Activated naive CD4-positive, alpha-beta T cell (primary cell): ENCODE measurements around the gene ADGRG2.
"Not testable (repeated sequence)": the region's sequence is repeated elsewhere in the genome, so short reads cannot be mapped to it uniquely, and the experiment has no call there.

ENCODE experiments used
- DNase-seq, 4 experiments: peaks; one replicate each; lab custom pipeline; 2025; lab: John Stamatoyannopoulos, UW

Gene ADGRG2

GRCh38 chrX:19003756-19004155 lies 118.5 kb downstream of the ADGRG2 start:
- DNase-seq, result no peak

GRCh38 chrX:18998653-18999052 lies 123.6 kb downstream of the ADGRG2 start:
- DNase-seq, result no peak

DNA sequence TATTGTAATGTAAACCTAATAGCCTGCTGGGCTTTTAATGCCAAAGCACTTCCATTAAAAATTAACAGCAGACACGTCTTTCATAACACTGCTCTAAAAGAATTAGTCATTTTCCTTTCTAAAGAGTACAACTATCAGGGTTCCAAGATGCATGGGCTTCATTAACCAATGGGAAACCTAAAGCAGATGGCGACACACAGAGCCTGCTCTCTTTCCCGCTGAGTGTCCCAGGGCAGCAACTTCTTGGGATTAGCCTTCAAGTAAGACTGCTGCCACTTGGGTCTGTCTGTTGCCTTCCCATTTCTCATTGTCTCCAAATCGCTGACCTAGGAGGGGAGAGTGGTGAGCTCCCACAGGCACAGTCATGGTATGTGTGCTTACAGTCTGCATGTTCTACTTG lies 124.4 kb downstream of the ADGRG2 start:
- DNase-seq, result no peak

GRCh38 chrX:18996536-18996935 lies 125.7 kb downstream of the ADGRG2 start:
- no peak for DNase-seq

GRCh38 chrX:18995221-18995620 lies 127.0 kb downstream of the ADGRG2 start:
- DNase-seq, result no peak

DNA sequence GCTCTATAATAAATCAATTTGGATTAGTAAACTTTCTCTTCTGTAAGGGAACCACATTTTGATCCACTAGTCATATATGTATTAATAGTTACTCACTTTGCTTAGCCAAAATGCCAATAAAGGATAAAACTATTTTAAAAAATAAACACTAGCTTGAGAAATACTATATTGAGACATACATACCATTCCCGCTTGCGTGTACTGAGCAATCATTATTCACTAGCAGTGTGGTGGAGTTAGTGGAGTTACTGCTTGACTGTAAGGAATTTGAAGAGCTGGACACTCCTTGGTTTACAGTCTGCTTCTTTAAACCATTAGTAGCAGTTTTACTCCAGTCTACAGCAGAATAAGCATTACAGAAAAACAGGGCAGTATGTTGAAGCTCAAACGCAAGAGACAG lies 127.6 kb downstream of the ADGRG2 start:
- no peak for DNase-seq

DNA sequence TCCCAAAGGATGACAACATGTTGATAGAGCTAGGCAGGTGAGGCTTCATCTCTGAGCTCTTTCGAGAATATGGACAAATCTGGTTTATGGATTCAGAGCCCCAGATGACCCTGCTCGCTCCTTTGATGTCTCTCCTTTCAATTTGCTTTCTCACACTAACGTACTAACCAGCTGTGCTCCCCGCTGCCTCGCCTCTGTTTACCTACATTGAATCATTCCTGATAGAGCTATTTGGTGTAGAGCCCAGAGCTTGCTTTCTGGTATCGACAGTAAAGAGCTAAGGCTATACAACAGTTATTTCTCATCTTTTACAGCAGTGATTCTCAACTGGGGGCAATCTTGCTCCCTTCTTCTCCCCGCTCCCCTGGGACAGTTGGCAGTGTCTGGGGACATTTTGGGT lies 129.4 kb downstream of the ADGRG2 start:
- DNase-seq, result no peak

GRCh38 chrX:18985186-18985435 lies 137.2 kb downstream of the ADGRG2 start:
- DNase-seq, result no peak

DNA sequence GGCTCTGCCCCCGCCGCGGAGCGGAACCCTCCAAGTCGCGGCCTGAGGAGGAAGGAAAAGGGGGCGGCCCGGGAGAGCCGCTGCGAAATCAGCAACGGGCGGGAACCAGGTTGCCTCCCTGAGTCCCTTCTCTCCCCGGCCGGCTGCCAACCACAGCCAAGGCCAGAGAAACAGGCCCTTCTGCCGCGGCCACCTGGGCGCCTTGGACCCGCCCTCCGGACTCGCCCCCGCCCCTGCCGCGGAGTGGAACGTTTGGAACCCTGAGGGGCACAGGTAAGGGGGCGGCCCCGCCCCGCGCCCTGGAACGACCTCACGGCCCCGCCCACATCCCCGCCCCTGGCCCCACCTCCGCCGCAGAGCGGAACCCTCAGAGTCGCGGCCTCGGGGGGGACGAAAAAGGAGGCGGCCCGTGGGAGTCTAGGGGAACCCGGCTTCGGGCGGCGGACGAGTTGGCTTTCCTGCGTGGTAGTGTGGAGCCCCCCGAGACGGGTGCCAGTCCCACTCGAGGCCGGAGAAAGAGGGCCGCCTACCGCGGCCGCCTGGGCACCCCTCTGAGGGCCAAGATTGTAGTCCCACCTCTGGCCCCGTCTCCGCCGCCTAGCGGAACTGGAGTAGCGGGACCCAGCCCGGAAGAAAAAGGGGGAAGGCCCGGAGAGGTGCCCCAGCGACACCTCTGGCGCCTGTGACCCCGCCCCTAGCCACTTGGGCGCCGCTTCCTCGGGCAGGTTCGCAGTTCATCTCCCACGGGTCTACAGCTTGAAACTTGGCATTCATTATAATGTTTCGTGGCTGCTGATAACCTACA lies 137.7 kb downstream of the ADGRG2 start:
- peak; percentile 64 to 82 (median 68) for DNase-seq

GRCh38 chrX:18983666-18984380 lies 138.4 kb downstream of the ADGRG2 start, which contains the start of gene PHKA2:
TSS of gene PHKA2 (minus strand) at chrX:18984114. CDS start at chrX:18983932, 182 bp downstream.
- DNase-seq, result peak in 2 of 4 experiments; percentile 27 to 55

DNA sequence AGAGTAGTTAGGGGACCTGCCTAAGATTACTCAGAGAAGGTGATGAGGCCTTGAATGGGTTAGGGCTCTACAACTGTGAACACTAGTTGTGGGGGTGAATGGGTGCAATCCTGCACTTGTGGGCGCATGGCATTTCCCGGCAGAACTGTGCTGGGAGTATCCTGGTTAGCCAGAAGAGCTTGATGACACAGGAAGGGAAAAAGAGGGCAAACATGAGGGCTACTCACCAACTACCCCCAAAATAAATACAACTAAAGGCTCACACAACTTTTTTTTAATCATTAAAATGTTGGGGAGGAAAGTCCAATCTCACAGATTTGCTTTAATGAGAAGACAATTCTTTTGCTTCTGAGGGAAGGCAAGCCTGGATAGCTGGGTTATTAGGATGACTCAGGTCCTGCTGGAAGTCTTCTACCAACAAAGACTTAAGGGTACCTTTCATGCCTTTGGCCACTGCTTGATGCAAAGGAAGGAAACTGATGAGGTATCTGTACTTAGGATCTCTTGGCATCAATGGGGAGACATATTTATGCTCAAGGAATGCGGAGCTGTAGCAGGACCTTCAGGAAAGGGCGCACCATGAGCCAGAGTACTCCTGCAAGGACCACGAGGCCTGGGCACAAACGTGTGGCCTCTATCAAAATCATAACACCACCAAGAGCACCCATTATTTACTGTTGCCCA lies 141.0 kb downstream of the ADGRG2 start:
- no peak for DNase-seq

DNA sequence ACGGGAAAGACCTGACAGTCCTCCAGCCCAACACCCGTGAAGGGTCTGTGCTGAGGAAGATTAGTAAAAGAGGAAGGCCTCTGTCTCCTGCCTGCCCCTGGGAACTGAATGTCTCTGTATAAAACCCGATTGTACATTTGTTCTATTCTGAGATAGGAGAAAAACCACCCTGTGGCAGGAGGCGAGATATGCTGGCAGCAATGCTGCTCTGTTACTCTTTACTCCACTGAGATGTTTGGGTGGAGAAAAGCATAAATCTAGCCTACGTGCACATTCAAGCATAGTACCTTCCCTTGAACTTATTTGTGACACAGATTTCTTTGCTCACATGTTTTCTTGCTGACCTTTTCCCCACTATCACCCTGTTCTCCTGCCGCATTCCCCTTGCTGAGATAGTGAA lies 142.0 kb downstream of the ADGRG2 start:
- DNase-seq, result not testable (repeated sequence)

- DNase-seq, result no peak
Observed at GRCh38 chrX:18974993-18975392, 147.3 kb downstream of the ADGRG2 start.

GRCh38 chrX:18973527-18974192 lies 148.6 kb downstream of the ADGRG2 start:
- DNase-seq, result no peak

DNA sequence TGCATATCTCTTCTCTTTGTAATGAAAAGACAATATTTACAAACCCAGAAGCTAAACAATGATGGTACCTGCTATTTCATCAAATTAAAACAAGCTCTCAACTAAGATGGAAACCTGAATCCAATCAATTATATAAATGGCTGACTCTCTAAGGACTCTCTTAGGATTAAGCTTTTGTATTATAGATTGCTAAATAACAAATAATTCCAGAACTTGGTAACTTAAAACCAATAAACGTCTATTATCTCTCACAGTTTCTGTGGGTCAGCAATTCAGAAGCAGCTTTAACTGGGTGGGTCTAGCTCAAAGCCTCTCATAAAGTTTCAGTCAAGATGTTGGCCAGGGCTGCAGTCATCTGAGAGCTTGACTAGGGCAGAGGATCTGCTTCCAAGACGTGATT lies 150.8 kb downstream of the ADGRG2 start:
- no peak for DNase-seq

GRCh38 chrX:18970465-18970864 lies 151.8 kb downstream of the ADGRG2 start:
- DNase-seq, result no peak

- DNase-seq, result no peak
Observed at GRCh38 chrX:18966624-18967023, 155.6 kb downstream of the ADGRG2 start.

GRCh38 chrX:18964901-18965300 lies 157.4 kb downstream of the ADGRG2 start:
- no peak for DNase-seq

DNA sequence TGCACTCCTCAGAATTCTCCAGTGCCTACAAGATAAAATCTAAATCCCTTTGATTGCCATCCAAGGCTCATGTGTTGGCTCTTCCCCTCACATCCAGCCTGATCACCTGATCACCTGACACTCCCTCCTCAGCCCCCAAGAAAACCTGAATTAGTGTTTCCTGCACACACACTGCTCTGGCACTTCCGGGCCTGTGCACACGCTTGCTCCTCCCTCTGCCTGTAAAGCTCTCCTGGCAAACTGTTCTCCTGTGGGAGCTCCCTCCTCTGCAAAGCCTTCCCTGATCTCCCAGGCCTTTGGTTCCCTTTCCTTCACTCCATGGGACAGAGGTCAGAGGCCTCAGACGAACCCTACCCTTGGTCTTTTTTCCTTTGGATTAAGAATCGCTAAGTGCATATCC lies 158.2 kb downstream of the ADGRG2 start:
- DNase-seq, result no peak

GRCh38 chrX:18962329-18962728 lies 159.9 kb downstream of the ADGRG2 start:
- no peak for DNase-seq

- DNase-seq, result no peak
Observed at GRCh38 chrX:18961686-18962085, 160.6 kb downstream of the ADGRG2 start.

DNA sequence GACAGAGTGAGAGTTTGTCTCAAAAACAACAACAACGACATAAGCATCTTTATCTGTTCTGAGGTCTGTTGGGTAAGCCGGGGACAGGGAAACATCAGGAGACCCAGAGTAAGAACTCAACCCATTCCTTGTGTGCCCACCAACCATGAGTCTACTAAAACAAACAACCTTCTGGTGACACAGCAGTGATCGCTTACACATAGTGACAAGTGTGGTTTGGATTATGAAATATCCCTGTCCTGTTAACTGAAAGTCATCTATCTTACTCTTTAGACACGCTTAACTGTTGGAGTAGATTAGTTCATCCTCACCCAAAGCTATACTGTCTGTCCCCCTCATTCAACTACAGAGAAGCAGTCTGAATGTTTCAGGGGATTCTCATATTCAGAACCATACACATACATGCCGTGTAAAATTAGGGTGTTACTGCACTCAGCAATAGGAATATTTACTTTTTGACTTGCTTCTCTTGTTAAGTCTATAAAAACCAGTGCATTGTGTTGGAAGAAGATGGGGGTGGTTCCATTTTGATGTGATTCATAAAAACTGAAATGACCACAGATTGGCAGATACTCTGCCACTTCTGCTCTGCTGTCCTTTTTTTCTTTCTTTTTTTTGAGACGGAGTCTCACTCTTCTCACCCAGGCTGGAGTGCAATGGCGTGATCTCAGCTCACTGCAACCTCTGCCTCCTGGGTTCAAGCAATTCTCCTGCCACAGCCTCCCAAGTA lies 165.8 kb downstream of the ADGRG2 start:
- DNase-seq, result no peak
